Glomerular visceral epithelial cell (primary cell): ENCODE results near the gene CRB2.
A peak's percentile ranks its signal among the peaks of the same experiment; 100 is the strongest.

Experiments
- DNase-seq: peaks from one replicate; pipeline ENCODE4 v3.0.0-alpha.2; 2016; ENCODE audit errors: extremely low spot score

CRB2 gene

GRCh38 chr9:123329329-123329955 is 26.6 kb upstream of the CRB2 start:
- DNase-seq, result peak; percentile 65

- DNase-seq, result no peak
Measured at GRCh38 chr9:123331346-123332060, 24.5 kb upstream of the CRB2 start.

GRCh38 chr9:123333058-123333669 is 22.8 kb upstream of the CRB2 start:
- DNase-seq, result peak; percentile 50

DNA sequence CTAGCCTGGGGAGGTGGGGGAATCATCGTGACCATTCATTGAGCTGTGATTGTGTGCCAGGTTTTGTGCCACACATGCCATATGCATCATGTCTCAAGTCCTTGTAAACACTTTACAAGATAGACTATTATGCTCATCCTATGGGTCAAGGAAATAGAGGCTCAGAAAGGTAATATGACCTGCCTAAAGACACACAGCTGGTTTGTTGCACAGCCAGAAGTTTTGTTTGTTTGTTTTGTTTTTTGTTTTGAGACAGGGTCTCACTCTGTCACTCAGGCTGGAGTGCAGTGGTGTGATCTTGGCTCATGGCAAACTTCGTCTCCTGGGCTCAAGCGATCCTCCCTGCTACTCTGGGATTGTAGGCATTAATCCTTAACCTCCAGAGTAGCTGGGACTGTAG is 21.4 kb upstream of the CRB2 start:
- no peak for DNase-seq

GRCh38 chr9:123335193-123335985 is 20.6 kb upstream of the CRB2 start:
- DNase-seq, result peak; percentile 64

DNA sequence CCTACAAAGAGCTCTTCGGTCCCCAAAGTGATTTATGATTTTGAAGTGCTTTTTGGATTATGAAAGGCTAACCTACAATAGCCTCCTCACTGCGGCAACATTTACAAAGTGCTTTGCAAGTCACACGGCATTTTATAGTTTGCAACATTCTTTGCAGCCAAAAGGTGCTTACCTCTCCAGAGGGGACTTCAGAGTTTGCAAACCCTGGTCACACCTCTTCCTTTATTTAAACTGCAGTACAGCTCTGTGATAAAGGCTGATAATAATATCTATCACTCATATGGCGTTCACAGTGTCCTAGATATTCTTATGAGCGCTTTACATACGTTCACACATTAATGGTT is 20.0 kb upstream of the CRB2 start:
- DNase-seq, result no peak

DNA sequence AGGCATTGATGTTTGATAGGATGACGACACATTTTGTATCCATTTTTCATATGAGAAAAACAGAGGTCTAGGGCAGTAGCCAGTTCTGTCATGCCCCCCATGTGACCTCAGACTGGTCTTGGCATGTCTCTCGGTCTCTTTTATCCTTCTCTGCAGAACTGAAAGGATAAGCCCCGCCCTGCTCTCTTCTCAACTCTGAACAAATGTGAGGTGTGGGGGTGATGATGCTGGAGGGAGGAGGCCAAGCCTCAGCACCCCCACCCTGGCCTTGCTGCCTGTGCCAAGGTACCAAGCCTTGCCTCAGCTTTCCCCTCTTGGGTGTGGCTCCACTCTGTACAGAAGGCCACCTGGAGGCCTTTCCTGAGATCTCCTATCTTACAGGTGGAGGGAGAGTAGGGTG is 19.5 kb upstream of the CRB2 start:
- DNase-seq, result no peak

- no peak for DNase-seq
Measured at GRCh38 chr9:123336959-123337358, 19.0 kb upstream of the CRB2 start.

DNA sequence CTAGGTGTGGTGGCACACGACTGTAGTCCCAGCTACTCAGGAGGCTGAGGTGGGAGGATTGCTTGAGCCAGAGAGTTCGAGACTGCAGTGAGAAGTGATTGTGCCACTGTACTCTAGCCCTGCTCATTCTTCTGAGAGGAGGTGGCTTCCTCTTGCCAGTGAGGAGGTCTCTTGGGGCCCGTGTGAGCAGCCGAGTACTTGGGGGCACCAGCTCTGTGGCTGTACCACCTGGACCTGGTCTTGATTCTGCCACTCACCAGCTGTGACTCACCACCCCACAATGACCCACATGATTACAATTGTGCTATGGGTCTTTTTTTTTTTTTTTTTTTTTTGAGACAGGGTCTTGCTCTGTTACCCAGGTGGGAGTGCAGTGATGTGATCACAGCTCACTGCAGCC is 18.0 kb upstream of the CRB2 start:
- DNase-seq, result no peak

GRCh38 chr9:123338710-123339665 is 17.0 kb upstream of the CRB2 start:
- DNase-seq, result no peak

DNA sequence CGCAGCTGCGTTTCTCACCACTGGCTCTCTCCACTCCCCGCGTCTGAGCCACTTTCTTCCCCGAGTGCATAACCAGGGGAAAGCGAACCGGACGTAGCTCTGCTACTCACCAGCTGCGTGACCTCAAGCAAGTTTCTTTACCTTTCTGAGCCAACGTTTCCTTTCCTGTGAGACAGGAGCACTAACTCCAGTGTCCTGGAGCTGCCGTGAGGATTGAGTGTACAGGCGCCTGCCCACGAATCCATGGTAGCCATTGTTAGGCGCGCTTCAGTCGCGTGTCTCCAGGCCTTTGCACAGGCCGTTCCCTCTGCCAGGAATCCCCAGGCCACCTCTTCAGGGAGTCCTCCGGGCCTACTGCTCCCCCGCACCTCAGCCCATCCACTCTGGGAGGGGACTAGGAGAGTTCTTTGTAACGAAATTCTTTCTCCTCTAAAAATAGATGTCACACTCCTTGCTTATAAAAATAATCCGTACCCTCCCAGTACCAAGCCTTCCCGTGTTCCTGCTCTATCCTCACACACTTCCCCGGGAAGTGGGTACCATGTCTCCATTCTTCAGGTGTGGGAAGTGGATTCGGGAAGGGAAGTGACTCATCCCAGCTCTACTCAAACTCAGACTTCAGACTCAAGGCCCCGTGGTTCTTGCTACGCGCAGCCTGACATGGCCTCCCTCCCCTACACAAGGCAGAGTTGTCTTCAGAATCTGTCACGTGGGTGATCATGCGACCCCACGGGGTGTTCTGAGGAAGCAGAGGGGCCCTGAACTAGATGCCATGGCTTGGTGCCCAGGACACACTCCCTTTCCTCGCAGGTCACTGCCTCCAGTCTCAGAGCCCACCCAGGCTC is 16.1 kb upstream of the CRB2 start:
- DNase-seq, result no peak

- DNase-seq, result no peak
Measured at GRCh38 chr9:123341816-123342215, 14.2 kb upstream of the CRB2 start.

DNA sequence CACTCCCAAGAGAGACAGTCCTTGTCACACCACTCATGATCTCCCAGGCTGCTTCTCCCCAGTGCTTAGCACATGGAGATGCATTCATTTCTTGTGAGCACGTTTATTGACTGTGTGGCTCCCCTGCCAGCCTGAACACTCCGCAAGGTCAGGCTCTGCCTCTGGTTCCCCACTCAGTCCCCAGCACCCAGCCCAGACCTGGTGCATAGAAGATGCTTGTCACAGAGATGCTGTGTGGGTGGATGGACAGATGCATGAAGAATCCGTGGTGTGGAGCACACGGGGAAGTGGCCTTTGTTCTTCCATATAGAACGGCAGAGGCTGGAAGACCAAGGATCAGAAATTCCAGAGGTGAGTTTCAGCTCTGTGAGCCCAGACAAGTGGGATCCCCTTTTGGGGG is 13.8 kb upstream of the CRB2 start:
- no peak for DNase-seq

DNA sequence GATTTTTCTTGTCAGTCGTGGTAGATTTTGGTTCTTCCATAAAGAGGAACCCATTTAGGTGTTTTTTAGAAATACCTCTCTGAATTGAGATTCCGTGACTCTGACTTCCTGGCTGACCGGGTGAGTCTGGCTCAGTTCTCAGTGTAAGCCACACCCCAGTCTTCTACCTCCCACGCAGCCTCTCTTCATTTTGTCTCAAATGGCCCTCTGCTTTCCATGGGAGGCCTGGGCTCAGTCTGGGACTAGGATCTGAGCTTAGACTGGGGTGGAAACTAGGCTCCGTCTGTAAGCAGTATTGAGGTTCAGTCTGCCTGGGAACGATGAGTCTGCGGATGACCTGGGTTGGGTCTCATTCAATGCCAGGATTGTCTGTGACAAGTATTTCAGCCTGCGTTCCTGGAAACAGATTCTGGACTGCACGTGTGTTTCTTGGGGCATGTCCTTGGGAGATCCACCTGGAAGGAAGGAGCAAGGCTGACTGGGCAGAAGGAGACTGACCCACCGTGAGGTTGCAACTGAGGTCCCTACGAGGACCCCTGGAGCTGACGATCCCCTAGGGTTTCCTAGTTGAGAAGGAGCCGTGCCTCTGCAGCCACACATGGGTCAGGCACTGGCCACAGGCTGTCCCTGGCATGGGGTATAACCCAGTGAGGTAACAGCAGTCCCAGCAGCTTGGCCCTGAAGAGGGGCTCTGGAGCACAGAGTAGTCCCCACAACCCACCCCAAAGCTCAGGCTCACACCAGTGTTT is 12.4 kb upstream of the CRB2 start:
- DNase-seq, result no peak

GRCh38 chr9:123344192-123344949 is 11.6 kb upstream of the CRB2 start:
- no peak for DNase-seq

GRCh38 chr9:123345567-123345955 is 10.4 kb upstream of the CRB2 start:
- no peak for DNase-seq

DNA sequence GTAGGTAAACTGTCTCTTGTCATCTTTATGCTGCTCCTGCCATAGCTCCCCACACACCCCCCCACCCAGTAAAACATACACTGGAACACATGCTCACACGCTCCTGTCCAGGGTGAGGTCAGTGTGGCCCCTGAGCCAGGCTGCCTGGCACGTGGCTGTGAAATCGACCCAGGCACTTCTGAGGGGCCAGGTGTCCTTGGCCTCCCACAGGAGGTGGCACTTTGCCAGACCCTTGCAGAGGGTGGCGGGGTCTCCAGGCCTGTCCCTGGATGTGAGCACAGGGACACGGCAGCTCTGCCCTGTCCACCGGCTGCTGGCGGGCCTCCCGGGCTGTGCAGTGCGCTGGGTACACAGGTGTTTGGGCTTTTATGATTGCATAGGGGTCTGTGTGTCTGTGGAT is 10.0 kb upstream of the CRB2 start:
- no peak for DNase-seq

GRCh38 chr9:123346826-123347225 is 9.2 kb upstream of the CRB2 start:
- DNase-seq, result no peak
